Measurements from ENCODE around the gene SIM1.

GRCh38 chr6:100484474-100484873 lies 19.8 kb upstream of the SIM1 start:
- TF ChIP-seq, protein P1, sequence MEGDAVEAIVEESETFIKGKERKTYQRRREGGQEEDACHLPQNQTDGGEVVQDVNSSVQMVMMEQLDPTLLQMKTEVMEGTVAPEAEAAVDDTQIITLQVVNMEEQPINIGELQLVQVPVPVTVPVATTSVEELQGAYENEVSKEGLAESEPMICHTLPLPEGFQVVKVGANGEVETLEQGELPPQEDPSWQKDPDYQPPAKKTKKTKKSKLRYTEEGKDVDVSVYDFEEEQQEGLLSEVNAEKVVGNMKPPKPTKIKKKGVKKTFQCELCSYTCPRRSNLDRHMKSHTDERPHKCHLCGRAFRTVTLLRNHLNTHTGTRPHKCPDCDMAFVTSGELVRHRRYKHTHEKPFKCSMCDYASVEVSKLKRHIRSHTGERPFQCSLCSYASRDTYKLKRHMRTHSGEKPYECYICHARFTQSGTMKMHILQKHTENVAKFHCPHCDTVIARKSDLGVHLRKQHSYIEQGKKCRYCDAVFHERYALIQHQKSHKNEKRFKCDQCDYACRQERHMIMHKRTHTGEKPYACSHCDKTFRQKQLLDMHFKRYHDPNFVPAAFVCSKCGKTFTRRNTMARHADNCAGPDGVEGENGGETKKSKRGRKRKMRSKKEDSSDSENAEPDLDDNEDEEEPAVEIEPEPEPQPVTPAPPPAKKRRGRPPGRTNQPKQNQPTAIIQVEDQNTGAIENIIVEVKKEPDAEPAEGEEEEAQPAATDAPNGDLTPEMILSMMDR (conservative IDR thresholded peaks at IDR 0.05; ENCODE audit: low read length): no peak
- no peak for TF ChIP-seq EZH2phosphoT487 (IDR thresholded peaks at IDR 0.05; ENCODE audit: borderline replicate concordance)
